ENCODE results near the gene YIF1B.
"Not testable (repeated sequence)": the region's sequence is repeated elsewhere in the genome, so short reads cannot be mapped to it uniquely, and the experiment has no call there.

The YIF1B gene

DNA sequence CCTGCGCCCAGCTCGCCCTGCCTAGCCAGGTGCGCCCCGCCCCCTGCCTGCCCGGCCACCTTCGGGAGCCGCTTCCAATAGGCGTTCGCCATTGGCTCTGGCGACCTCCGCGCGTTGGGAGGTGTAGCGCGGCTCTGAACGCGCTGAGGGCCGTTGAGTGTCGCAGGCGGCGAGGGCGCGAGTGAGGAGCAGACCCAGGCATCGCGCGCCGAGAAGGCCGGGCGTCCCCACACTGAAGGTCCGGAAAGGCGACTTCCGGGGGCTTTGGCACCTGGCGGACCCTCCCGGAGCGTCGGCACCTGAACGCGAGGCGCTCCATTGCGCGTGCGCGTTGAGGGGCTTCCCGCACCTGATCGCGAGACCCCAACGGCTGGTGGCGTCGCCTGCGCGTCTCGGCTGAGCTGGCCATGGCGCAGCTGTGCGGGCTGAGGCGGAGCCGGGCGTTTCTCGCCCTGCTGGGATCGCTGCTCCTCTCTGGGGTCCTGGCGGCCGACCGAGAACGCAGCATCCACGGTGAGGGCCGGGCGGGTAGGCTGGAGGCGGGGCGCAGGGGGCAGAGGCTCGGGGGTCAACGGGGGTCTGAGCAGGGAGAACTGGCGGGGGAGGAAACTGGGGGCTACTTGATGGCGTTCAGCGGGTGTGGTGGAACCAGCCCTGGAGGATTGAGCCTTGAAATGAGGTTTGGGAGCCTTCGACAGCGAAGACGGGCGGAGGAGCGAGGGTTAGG lies 51.1 kb downstream of the YIF1B start, which contains the start of gene SPINT2:
Gene SPINT2, plus strand, starts transcription at position 88 of the 727 bp plus-strand sequence. Its CDS starts 320 bp downstream, at position 408.
- Histone ChIP-seq H3K36me3 (ENCODE audit: control insufficient read depth, insufficient read depth, low read length) (no peaks in the 10 kb centered on the region), H3K27ac (ENCODE audit: low read length) (no peak within 1 kb of the TSS), H3K27me3 (ENCODE audit: control insufficient read depth, insufficient read depth, low read length) (no peaks in the 10 kb centered on the region), H3K9me3 (ENCODE audit: control insufficient read depth, insufficient read depth, low read length) (no peaks in the 10 kb centered on the region), H3K4me1 (ENCODE audit: control insufficient read depth, insufficient read depth, low read length) (0 out of 2 replicates have a peak, but pooled peaks cover 3% of the 10 kb centered on the region), H3K4me3 (ENCODE audit: low read length) (peak within 1 kb of the TSS; percentile 52; the same call in 1 of the 2 replicates)
- DNase-seq (ENCODE audit: low read depth, low spot score), result peak; percentile 64
- no CpG with 5 or more reads among the region's 78 CpGs for WGBS (ENCODE audit: insufficient coverage, insufficient read length)

DNA sequence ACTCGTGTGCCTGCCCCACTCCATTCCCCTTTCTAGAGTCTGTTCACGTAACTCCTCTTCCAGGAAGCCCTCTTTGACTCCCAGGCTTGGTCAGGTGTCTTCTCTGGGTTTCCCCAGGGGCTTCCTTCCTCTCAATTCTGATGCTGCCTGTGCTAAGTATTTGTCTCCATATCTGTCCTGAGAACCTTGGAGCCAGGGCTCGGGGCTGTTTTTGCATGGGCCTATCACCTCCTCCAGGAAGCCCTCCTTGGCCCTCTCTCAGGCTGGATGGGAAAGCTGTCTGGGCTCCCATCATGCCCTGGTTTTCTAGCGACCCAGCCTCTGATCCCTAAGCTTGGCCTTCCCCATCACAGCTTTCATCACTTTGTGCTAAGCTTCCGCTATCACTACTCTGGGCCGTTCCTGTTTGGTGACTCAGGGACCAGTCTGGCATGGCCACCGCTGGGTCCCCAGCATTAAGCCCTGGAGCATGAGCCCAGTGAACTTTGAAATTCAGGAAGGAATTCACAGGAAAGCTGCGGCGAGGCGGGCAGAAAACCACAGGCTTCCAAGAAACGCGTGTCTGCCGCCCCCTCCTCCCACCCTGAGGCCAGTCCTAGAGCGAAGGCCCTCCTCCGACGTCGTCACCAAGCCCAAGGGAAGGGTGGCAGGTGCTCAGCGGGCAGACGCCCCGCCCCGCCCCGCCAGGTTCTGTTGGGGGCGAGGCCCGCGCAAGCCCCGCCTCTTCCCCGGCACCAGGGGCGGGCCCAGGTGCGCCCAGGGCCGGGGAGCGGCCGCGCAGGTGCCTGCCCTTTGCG lies 51.9 kb downstream of the YIF1B start:
- no peaks in the 10 kb centered on the region for H3K9me3 ChIP-seq (ENCODE audit: control insufficient read depth, insufficient read depth, low read length)
- DNase-seq (ENCODE audit: low read depth, low spot score), result peak; percentile 82
- H3K27me3 ChIP-seq (ENCODE audit: control insufficient read depth, insufficient read depth, low read length), result no peaks in the 10 kb centered on the region
- peak overlapping the region; percentile 52; the same call in 1 of the 2 replicates for H3K4me3 ChIP-seq (ENCODE audit: low read length)
- no peaks in the 10 kb centered on the region for H3K36me3 ChIP-seq (ENCODE audit: control insufficient read depth, insufficient read depth, low read length)
- H3K27ac ChIP-seq (ENCODE audit: low read length), result no peak overlapping the region
- H3K4me1 ChIP-seq (ENCODE audit: control insufficient read depth, insufficient read depth, low read length), result 0 out of 2 replicates have a peak, but pooled peaks cover 3% of the 10 kb centered on the region
- no CpG with 5 or more reads among the region's 34 CpGs for WGBS (ENCODE audit: insufficient coverage, insufficient read length)

DNA sequence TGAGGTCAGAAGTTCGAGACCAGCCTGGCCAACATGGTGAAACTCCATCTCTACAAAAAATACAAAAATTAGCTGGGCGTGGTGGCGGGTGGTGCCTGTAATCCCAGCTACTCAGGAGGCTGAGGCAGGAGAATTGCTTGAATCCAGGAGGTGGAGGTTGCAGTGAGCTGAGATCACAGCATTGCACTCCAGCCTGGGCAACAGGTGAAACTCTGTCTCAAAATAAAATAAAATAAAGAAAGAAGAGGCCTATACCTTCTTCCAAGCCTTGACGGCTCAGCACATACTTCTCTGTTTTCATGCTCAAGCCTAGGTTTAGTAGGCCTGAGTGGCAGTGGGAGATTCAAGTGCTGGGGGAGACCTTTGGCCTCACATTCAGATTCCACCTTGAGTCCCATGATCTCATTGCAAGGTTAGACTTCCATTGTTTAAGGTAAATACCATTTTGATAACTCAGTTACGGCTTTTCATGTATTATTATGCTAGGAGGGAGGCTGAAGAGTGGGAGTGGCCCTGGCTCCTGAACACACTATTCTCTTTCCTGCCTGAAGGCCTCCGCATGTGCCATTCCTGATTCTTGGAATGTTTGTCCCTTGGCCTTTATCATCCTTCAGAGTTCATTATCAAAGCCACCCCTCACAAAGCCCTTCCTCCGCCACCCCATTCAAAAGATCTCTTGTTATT lies 53.0 kb downstream of the YIF1B start:
- no CpG with 5 or more reads among the region's 7 CpGs for WGBS (ENCODE audit: insufficient coverage, insufficient read length)
- Histone ChIP-seq H3K4me3 (ENCODE audit: low read length) (no peak overlapping the region), H3K9me3 (ENCODE audit: control insufficient read depth, insufficient read depth, low read length) (no peaks in the 10 kb centered on the region), H3K4me1 (ENCODE audit: control insufficient read depth, insufficient read depth, low read length) (0 out of 2 replicates have a peak, but pooled peaks cover 3% of the 10 kb centered on the region), H3K27ac (ENCODE audit: low read length) (no peak overlapping the region), H3K27me3 (ENCODE audit: control insufficient read depth, insufficient read depth, low read length) (no peaks in the 10 kb centered on the region), H3K36me3 (ENCODE audit: control insufficient read depth, insufficient read depth, low read length) (no peaks in the 10 kb centered on the region)
- DNase-seq (ENCODE audit: low read depth, low spot score), result no peak

DNA sequence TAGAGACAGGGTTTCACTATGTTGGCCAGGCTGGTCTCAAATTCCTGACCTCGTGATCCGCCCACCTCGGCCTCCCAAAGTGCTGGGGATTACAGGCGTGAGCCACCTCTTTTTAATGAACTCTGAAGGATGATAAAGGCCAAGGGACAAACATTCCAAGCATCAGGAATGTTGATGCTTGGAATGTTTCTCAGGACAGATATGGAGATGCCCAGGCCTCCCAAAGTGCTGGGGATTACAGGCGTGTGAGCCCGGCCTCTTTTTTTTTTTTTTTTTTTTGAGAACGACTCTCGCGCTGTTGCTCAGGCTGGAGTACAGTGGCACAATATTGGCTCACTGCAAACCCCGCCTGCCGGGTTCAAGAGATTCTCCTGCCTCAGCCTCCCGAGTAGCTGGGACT lies 53.8 kb downstream of the YIF1B start:
- not testable (repeated sequence) for H3K27me3 ChIP-seq (ENCODE audit: control insufficient read depth, insufficient read depth, low read length); H3K27ac ChIP-seq (ENCODE audit: low read length); H3K4me3 ChIP-seq (ENCODE audit: low read length); H3K4me1 ChIP-seq (ENCODE audit: control insufficient read depth, insufficient read depth, low read length); H3K9me3 ChIP-seq (ENCODE audit: control insufficient read depth, insufficient read depth, low read length); DNase-seq (ENCODE audit: low read depth, low spot score); H3K36me3 ChIP-seq (ENCODE audit: control insufficient read depth, insufficient read depth, low read length)
- WGBS (ENCODE audit: insufficient coverage, insufficient read length), result no CpG with 5 or more reads among the region's 12 CpGs

DNA sequence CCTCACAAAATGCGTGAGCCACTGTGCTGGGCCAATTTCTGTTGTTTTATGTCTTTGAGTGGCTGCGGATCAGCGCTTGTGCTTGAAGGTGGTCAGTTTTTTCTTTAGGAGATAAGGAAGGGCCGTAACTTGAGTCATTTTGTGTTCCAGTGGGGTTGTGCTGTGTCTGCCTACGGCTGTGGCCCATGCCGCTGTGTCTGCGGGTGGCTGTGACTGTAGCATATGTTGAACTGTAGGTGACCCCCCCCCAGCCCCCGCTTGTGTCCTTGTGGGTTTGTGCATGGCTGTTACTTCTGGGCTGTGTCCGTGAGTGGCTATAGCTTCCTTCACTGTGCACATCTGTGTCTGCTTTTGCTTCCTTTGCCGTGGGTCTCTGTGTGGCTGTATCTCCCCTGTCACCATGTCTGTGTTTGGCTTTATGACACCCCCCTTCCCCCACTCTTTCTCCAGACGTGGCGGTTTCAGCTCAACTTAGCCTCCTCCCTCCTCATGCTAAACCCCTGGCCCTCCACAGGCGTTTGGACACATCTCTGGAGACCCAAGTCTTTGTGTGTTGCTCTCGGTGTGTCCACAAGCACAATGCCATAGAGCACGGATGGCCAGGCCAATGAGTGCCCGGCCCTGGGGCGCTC lies 60.2 kb downstream of the YIF1B start:
- peaks cover 11% of the 10 kb centered on the region for H3K4me1 ChIP-seq (ENCODE audit: control insufficient read depth, insufficient read depth, low read length)
- no peak overlapping the region for H3K27ac ChIP-seq (ENCODE audit: low read length)
- H3K36me3 ChIP-seq (ENCODE audit: control insufficient read depth, insufficient read depth, low read length), result no peaks in the 10 kb centered on the region; the same call in 1 of the 2 replicates
- DNase-seq (ENCODE audit: low read depth, low spot score), result no peak
- WGBS (ENCODE audit: insufficient coverage, insufficient read length), result no CpG with 5 or more reads among the region's 17 CpGs
- peak overlapping the region; percentile 73 for H3K4me3 ChIP-seq (ENCODE audit: low read length)
- H3K27me3 ChIP-seq (ENCODE audit: control insufficient read depth, insufficient read depth, low read length), result no peaks in the 10 kb centered on the region
- H3K9me3 ChIP-seq (ENCODE audit: control insufficient read depth, insufficient read depth, low read length), result no peaks in the 10 kb centered on the region

DNA sequence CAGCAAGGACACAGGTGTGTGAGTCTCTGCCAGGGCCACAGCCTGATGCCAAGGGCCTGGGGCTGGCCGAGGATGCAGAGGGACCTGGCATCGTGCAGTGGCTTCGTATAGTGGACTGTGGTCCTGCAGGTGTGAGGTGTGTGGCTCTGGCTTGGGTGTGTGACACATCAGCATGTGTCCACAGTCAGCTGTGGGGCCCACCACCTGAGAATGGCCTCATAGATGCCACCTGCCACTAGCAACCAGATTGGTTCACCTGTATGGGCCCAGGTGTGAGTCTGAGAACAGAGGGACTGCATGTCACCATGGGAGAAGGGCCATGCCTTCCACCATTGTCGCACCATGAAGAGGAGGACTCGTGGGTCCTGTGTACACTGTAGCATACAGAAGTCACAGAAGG lies 62.0 kb downstream of the YIF1B start:
- no CpG with 5 or more reads among the region's 5 CpGs for WGBS (ENCODE audit: insufficient coverage, insufficient read length)
- DNase-seq (ENCODE audit: low read depth, low spot score), result no peak
- no peak overlapping the region for H3K4me3 ChIP-seq (ENCODE audit: low read length)
- H3K27ac ChIP-seq (ENCODE audit: low read length), result no peak overlapping the region
- H3K27me3 ChIP-seq (ENCODE audit: control insufficient read depth, insufficient read depth, low read length), result no peaks in the 10 kb centered on the region
- peaks cover 11% of the 10 kb centered on the region for H3K4me1 ChIP-seq (ENCODE audit: control insufficient read depth, insufficient read depth, low read length)
- H3K9me3 ChIP-seq (ENCODE audit: control insufficient read depth, insufficient read depth, low read length), result no peaks in the 10 kb centered on the region
- no peaks in the 10 kb centered on the region; the same call in 1 of the 2 replicates for H3K36me3 ChIP-seq (ENCODE audit: control insufficient read depth, insufficient read depth, low read length)

Data from iPS DF 6.9 (cell line).